CD8-positive, alpha-beta memory T cell (primary cell): ENCODE results near the gene PRDX1. TPM values are rescaled to one million over a fixed set of nuclear protein-coding genes. Genes with fewer than 3 reads are reported as not detected.
"Not testable (repeated sequence)": the region's sequence is repeated elsewhere in the genome, so short reads cannot be mapped to it uniquely, and the experiment has no call there.

Experiments
- CTCF ChIA-PET: fragments of 350-600 bp; sonication (Branson Sonifier 250); formaldehyde crosslinking; loops from one replicate; lab custom pipeline; 2021; ENCODE audit warnings: antibody characterized with exemption; lab: Charles Lee
- POLR2A ChIA-PET: fragments of 350-600 bp; sonication (Branson Sonifier 250); formaldehyde crosslinking; loops from one replicate; lab custom pipeline; 2021; ENCODE audit warnings: antibody characterized with exemption; lab: Charles Lee
- DNase-seq, 5 donors: peaks; one replicate each; pipeline versions ENCODE4 v3.0.0 to v3.0.0-alpha.2; 2020 to 2022; ENCODE audit warnings: mixed read lengths in 1 of 5
- H3K27ac ChIP-seq: one replicate; pipeline ENCODE4 v1.7.0; 2013; ENCODE audit warnings: low read depth, mild to moderate bottlenecking, low read length, moderate library complexity
- H3K27me3 ChIP-seq: 2 replicates; pipeline ENCODE4 v1.7.0; 2013; ENCODE audit warnings: low read length, mild to moderate bottlenecking; ENCODE audit not compliant: insufficient read depth, poor library complexity, severe bottlenecking
- H3K36me3 ChIP-seq: 2 replicates; pipeline ENCODE4 v1.7.0; 2013; ENCODE audit warnings: mild to moderate bottlenecking, low read length, moderate library complexity; ENCODE audit not compliant: insufficient read depth
- H3K4me1 ChIP-seq: 2 replicates; pipeline ENCODE4 v1.7.0; 2013; ENCODE audit warnings: mild to moderate bottlenecking, low read length, moderate library complexity; ENCODE audit not compliant: insufficient read depth
- H3K4me3 ChIP-seq: 2 replicates; pipeline ENCODE4 v1.7.0; 2013; ENCODE audit warnings: mild to moderate bottlenecking, low read length
- H3K9me3 ChIP-seq: 2 replicates; pipeline ENCODE4 v1.7.0; 2013; ENCODE audit warnings: mild to moderate bottlenecking, low read length
- H3K27ac Mint-ChIP-seq, 8 donors: one replicate each; pipeline ENCODE4 v1.8.0; 2020 to 2021; ENCODE audit warnings: mixed read lengths in 8 of 8, mild to moderate bottlenecking in 6 of 8, inconsistent platforms in 3 of 8, moderate library complexity in 3 of 8
- H3K27me3 Mint-ChIP-seq, 2 donors: one replicate each; pipeline ENCODE4 v1.8.0; 2020 to 2021; ENCODE audit warnings: mixed read lengths in 2 of 2, mild to moderate bottlenecking in 1 of 2, moderate library complexity in 1 of 2
- H3K36me3 Mint-ChIP-seq, 3 donors: one replicate each; pipeline ENCODE4 v1.8.0; 2020 to 2021; ENCODE audit warnings: mixed read lengths in 3 of 3, inconsistent platforms in 1 of 3, mild to moderate bottlenecking in 1 of 3
- H3K4me1 Mint-ChIP-seq, 3 donors: one replicate each; pipeline ENCODE4 v1.8.0; 2020 to 2021; ENCODE audit warnings: mixed read lengths in 3 of 3, inconsistent platforms in 1 of 3, mild to moderate bottlenecking in 1 of 3
- H3K4me3 Mint-ChIP-seq, 7 donors: one replicate each; pipeline ENCODE4 v1.8.0; 2020 to 2021; ENCODE audit warnings: mixed read lengths in 7 of 7, mild to moderate bottlenecking in 6 of 7, moderate library complexity in 4 of 7, inconsistent platforms in 2 of 7
- H3K9me3 Mint-ChIP-seq, 5 donors: one replicate each; pipeline ENCODE4 v1.8.0; 2020 to 2022; ENCODE audit warnings: mixed read lengths in 5 of 5, mild to moderate bottlenecking in 3 of 5, moderate library complexity in 2 of 5, inconsistent platforms in 1 of 5
- polyA plus RNA-seq: library from polyadenylated mRNA; unstranded; fragments of 300-500 nt; fragmentation: Illumina TruSeq; gene quantifications from one replicate; pipeline ENCODE4 v1.2.3, GENCODE V29; 2021
- total RNA-seq, 2 experiments: library from RNA; stranded (reverse); gene quantifications; one replicate each; pipeline ENCODE4 v1.2.3, GENCODE V29; 2021

The PRDX1 gene
- total and polyA plus RNA-seq, 3 experiments from 2014 or later, result 261 to 849 (median 784) TPM

DNA sequence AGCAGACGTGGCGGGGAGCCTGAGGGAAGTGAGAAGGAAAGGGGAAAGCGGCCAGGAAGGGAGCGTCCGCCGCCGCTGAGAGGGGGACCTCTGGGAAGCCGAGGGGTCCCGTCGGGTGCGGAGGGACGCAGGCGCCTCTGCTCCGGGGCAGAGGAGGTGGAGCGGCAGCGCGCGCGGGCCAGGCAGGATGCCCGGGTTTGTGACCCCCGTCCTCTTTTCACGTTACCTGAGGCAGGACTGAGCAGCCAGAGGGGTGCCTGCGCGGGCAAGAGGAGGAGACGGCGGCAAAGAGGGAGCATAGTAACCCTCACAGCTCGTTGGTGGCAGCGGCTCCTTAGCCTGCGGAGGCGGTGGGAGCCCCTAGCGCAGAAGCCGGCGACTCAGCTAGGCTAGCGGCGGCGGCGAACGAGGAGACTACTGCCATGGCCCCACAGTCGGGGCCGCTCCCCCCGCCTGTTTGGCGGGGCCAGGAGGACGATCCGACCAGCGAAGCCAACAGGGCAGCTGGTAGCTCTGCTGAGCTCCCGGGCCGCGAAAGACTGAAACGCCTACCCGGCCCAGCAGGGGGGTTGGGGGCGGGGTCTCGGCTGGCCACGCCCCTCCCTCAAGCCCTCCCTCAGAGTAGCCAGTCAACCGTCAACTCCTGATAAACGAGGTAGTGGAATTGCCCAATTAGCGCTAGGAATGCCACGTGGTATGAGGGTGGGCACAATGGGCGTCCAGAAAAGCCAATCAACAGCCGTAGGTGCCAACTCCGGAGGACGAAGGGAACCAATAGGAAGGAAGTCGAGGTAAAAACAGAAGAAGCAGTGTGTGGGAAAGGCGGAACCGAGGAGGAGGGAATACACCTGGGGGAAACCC, 30.8 kb downstream of the PRDX1 start, which contains the start of gene TESK2:
Gene TESK2, minus strand, starts transcription at position 538 of the 861 bp plus-strand sequence. CDS start 33,378 bp downstream, outside the sequence.
- Histone ChIP-seq H3K4me1 (peaks cover 14% of the 10 kb centered on the region), H3K27ac (peak within 1 kb of the TSS; percentile 28), H3K27me3 (no peaks in the 10 kb centered on the region), H3K36me3 (no peaks in the 10 kb centered on the region), H3K4me3 (peak within 1 kb of the TSS; percentile 72), H3K9me3 (no peaks in the 10 kb centered on the region)
- peaks cover 0 to 13% (median 4%) of the 10 kb centered on the region in 3 donors for H3K36me3 Mint-ChIP-seq
- H3K4me3 Mint-ChIP-seq, result no peak within 1 kb of the TSS
- no peak within 1 kb of the TSS for H3K27ac Mint-ChIP-seq
- CTCF ChIA-PET, result interaction anchor here (0.7 to 8.5 kb wide), 13 partner anchors 11 to 762 kb away, joined by 3 to 104 read pairs (median 14); partner anchors contain the start of genes CCDC163, HECTD3, MMACHC and MUTYH
- H3K4me1 Mint-ChIP-seq, result peaks cover 6 to 11% (median 8%) of the 10 kb centered on the region in 3 donors
- POLR2A ChIA-PET, result interaction anchor here (0.6 to 3.0 kb wide), 11 partner anchors 9 to 859 kb away, joined by 3 to 27 read pairs (median 6); partner anchors contain the start of genes CCDC163, HECTD3, MMACHC and MUTYH
- no peaks in the 10 kb centered on the region for H3K27me3 Mint-ChIP-seq
- H3K9me3 Mint-ChIP-seq, result no peaks in the 10 kb centered on the region
- peak; percentile 92 to 99 (median 98) for DNase-seq

DNA sequence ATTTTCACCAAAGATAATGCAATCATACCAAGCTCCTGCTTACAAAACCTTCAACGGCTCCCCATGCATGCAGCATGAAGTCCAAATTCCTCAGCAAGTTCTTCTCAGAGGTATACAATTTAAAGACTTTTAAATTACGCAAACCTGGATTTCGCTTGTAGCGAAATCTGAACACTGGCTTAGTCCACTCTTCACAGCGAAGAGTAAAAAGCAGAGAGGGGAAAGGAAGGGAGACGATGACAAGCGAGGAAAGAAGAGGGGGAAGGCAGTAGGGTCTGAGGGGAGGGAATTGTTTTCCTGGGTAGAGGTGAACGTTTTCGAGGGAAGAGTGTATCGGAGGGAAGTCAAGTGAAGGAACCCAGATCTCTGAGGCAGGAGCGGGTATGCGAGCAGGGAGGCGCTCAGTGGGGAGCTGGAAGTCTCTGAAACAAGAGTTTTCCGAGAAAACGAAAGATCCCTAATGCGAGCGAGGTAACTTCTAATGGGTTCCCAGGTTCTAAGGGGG, 31.5 kb downstream of the PRDX1 start:
- Histone ChIP-seq H3K27me3 (no peaks in the 10 kb centered on the region), H3K4me1 (peaks cover 14% of the 10 kb centered on the region), H3K27ac (peak overlapping the region; percentile 28), H3K4me3 (peak overlapping the region; percentile 72), H3K36me3 (no peaks in the 10 kb centered on the region), H3K9me3 (no peaks in the 10 kb centered on the region)
- Mint-ChIP-seq H3K36me3 (peaks cover 0 to 9% (median 4%) of the 10 kb centered on the region in 3 donors), H3K4me3 (no peak overlapping the region), H3K4me1 (peaks cover 6 to 11% (median 8%) of the 10 kb centered on the region in 3 donors), H3K9me3 (no peaks in the 10 kb centered on the region), H3K27me3 (no peaks in the 10 kb centered on the region), H3K27ac (no peak overlapping the region)
- CTCF ChIA-PET, result interaction anchor here (1.3 to 8.5 kb wide), 7 partner anchors 11 to 759 kb away, joined by 4 to 104 read pairs (median 32); partner anchors contain the start of genes CCDC163, HECTD3, MMACHC and MUTYH
- POLR2A ChIA-PET, result interaction anchor here (0.6 to 3.0 kb wide), 7 partner anchors 10 to 479 kb away, joined by 4 to 27 read pairs (median 9); partner anchors contain the start of genes CCDC163, HECTD3, MMACHC and MUTYH
- no peak for DNase-seq

DNA sequence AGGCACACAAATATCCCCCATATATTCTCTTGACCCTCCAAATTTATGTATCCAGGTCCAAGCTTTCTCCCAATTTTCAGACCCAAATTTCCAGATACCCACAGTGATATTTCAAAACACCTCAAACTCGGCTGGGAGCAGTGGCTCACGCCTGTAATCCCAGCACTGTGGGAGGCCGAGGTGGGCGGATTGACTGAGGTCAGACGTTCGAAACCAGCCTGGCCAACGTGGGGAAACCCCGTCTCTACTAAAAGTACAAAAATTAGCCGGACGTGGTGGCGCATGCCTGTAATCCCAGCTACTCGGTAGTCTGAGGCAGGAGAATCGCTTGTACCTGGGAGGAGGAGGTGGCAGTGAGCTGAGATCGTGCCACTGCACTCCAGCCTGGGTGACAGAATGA, 32.3 kb downstream of the PRDX1 start:
- H3K36me3 Mint-ChIP-seq, H3K27me3 Mint-ChIP-seq, H3K27ac ChIP-seq, H3K27me3 ChIP-seq, H3K9me3 Mint-ChIP-seq, DNase-seq, H3K9me3 ChIP-seq, H3K36me3 ChIP-seq: not testable (repeated sequence)
- peak overlapping the region in 5 of 8 donors; percentile 0 to 79 (median 32) for H3K27ac Mint-ChIP-seq
- Histone ChIP-seq H3K4me1 (peaks cover 14% of the 10 kb centered on the region), H3K4me3 (peak overlapping the region; percentile 72)
- CTCF ChIA-PET, result interaction anchor here (4.4 to 8.5 kb wide), 4 partner anchors 12 to 476 kb away, joined by 32 to 104 read pairs (median 49); partner anchors contain the start of genes CCDC163, HECTD3, MMACHC and MUTYH
- peak overlapping the region in 1 of 7 donors; percentile 53 for H3K4me3 Mint-ChIP-seq
- H3K4me1 Mint-ChIP-seq, result peaks cover 6 to 11% (median 8%) of the 10 kb centered on the region in 3 donors
- POLR2A ChIA-PET, result interaction anchor here (0.6 to 1.3 kb wide), 3 partner anchors 62 to 475 kb away, joined by 3 to 9 read pairs (median 5); partner anchors contain the start of genes MUTYH and TOE1

DNA sequence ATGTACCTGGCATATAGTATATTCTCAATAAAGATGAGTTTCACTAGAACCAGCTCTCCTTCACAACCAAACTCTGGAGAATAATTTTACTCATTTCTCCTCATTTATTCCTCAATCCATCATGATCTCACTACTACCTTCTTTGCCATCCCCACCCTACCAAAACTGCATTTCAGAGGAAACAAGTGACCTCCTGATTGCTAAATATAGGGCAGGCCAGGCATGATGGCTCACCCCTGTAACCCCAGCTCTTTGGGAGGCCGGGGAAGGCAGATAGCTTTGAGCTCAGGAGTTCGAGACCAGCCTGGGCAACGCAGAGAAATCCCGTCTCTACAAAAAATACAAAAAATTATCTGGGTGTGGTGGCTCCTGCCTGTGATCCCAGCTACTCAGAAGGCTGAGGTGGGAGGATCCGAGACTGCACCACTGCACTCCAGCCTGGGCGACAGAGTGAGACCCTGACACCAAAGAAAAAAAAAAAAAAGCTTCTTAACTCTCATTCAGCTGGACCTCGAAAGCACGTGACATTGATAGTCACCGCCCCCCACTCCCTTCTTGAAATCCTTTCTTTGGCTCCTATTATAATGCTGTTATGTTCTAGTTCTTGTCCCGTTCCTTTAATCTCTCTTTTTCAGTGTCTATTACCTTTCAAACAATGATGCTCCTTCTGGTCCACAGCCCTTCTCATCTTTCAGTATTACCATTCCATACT, 32.9 kb downstream of the PRDX1 start:
- Histone ChIP-seq H3K36me3 (no peaks in the 10 kb centered on the region), H3K4me1 (peaks cover 14% of the 10 kb centered on the region), H3K9me3 (no peaks in the 10 kb centered on the region), H3K27me3 (no peaks in the 10 kb centered on the region), H3K27ac (no peak overlapping the region), H3K4me3 (no peak overlapping the region)
- ChIA-PET POLR2A (interaction anchor here (0.6 to 1.3 kb wide), 3 partner anchors 62 to 474 kb away, joined by 3 to 9 read pairs (median 5); partner anchors contain the start of genes MUTYH and TOE1), CTCF (interaction anchor here (8.5 kb wide), 1 partner anchor 129 kb away, joined by 104 read pairs; no protein-coding TSS in a partner anchor)
- Mint-ChIP-seq H3K4me1 (peaks cover 6 to 11% (median 8%) of the 10 kb centered on the region in 3 donors), H3K36me3 (peaks cover 0 to 1% (median 0%) of the 10 kb centered on the region in 3 donors), H3K27me3 (no peaks in the 10 kb centered on the region), H3K27ac (peak overlapping the region in 7 of 8 donors; percentile 0 to 79 (median 32)), H3K4me3 (peak overlapping the region in 3 of 7 donors; percentile 41 to 63 (median 53)), H3K9me3 (no peaks in the 10 kb centered on the region)
- DNase-seq, result no peak

DNA sequence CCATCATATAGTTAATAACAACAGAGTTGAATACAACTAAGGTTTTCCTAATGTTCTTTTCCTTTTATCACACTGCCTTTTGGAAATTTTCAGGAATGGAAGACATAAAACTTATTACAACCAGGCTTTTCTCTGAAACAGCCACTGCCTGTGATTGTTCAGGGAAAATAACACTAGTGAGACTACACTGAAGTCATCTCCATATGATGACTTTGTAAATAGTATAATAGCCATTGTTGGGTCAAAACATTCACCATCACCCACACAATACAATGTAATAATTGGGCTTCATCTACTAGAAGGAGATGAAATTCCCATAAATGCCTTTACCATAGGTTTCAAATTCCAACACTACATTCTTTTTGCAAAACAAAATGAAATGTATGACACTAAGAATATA, 35.7 kb downstream of the PRDX1 start:
- ChIA-PET CTCF (no interaction called here), POLR2A (no interaction called here)
- Histone ChIP-seq H3K4me1 (peaks cover 7% of the 10 kb centered on the region), H3K36me3 (no peaks in the 10 kb centered on the region), H3K9me3 (no peaks in the 10 kb centered on the region), H3K27ac (no peak overlapping the region), H3K4me3 (no peak overlapping the region), H3K27me3 (no peaks in the 10 kb centered on the region)
- H3K4me3 Mint-ChIP-seq, result peak overlapping the region in 1 of 7 donors; percentile 9
- peaks cover 0 to 1% (median 0%) of the 10 kb centered on the region in 3 donors for H3K36me3 Mint-ChIP-seq
- DNase-seq, result no peak
- H3K27ac Mint-ChIP-seq, result peak overlapping the region in 1 of 8 donors; percentile 41
- no peaks in the 10 kb centered on the region for H3K9me3 Mint-ChIP-seq
- H3K27me3 Mint-ChIP-seq, result no peaks in the 10 kb centered on the region
- peaks cover 6 to 7% (median 6%) of the 10 kb centered on the region in 3 donors for H3K4me1 Mint-ChIP-seq

DNA sequence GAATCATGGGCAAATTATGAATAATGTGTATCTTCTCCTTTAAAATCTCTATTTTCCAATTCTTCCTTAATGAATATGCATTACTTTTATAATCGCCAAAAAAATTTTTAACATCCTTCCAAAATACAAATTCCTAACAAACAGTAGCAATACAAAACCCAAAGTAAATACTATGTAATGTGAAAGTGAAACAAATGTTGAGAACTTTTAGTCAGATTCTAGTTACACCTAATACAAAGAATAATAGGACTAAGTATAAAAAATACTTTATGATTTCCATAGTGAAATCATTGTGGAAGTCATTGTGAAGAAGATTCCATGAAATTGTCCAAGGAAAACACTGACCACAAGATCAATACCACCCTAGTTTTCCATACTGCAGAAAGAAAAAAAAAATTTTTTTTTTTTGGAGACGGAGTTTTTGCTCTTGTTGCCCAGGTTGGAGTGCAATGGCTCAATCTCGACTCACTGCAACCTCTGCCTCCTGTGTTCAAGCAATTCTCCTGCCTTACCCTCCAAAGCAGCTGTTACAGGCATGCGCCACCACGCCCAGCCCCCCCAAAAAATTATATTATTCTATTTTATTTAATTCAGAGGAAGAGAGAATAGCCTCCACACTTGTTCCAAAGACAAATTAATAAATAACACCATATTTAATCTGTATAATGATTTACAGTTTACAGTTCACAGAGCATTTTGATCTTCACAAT, 42.5 kb downstream of the PRDX1 start:
- ChIA-PET CTCF (interaction anchor here (1.4 kb wide), 1 partner anchor 14 kb away, joined by 3 read pairs; no protein-coding TSS in a partner anchor), POLR2A (no interaction called here)
- Histone ChIP-seq H3K27me3 (no peaks in the 10 kb centered on the region), H3K4me3 (no peak overlapping the region), H3K9me3 (no peaks in the 10 kb centered on the region), H3K27ac (no peak overlapping the region), H3K36me3 (no peaks in the 10 kb centered on the region), H3K4me1 (no peaks in the 10 kb centered on the region)
- Mint-ChIP-seq H3K27me3 (no peaks in the 10 kb centered on the region), H3K4me3 (no peak overlapping the region), H3K4me1 (peaks cover 0 to 4% (median 4%) of the 10 kb centered on the region in 3 donors), H3K36me3 (peaks cover 0 to 4% (median 0%) of the 10 kb centered on the region in 3 donors), H3K27ac (no peak overlapping the region), H3K9me3 (no peaks in the 10 kb centered on the region)
- DNase-seq, result no peak
